Activated naive CD8-positive, alpha-beta T cell treated with anti-CD3 and anti-CD28 coated beads for 36 hours (primary cell): ENCODE measurements around the gene CELF6. TPM values are rescaled to one million over a fixed set of nuclear protein-coding genes. Genes with fewer than 3 reads are reported as not detected.

Source experiments
- total RNA-seq, 2 experiments: library from RNA; stranded (reverse); gene quantifications; one replicate each; pipeline ENCODE4 v1.2.3, GENCODE V29; 2021

CELF6 gene
- total RNA-seq, 2 experiments from 2014 or later, result 0.16 TPM

Other genes with a start within 250 kb of the CELF6 start
- 10 to 100 TPM; 15.4 to 19.1 TPM for gene MYO9A, start 202.0 kb downstream of the CELF6 start, total RNA-seq
- gene SENP8, start 201.8 kb downstream of the CELF6 start, total RNA-seq, result 1 to 10 TPM; 2.0 to 2.2 TPM
- gene GRAMD2A, start 122.4 kb downstream of the CELF6 start, total RNA-seq, result not detected
- 1,000 to 10,000 TPM; 2,301 to 2,323 TPM for gene PKM, start 89.0 kb downstream of the CELF6 start, total RNA-seq
- 10 to 100 TPM; 43.0 to 47.3 TPM for gene PARP6, start 47.6 kb downstream of the CELF6 start, total RNA-seq
- 10 to 100 TPM; 61.3 to 66.2 TPM for gene HEXA, start 55.9 kb upstream of the CELF6 start, total RNA-seq
- not detected for gene TMEM202, start 78.1 kb upstream of the CELF6 start, total RNA-seq
- 100 to 1,000 TPM; 152 to 160 TPM for gene ARIH1, start 154.2 kb upstream of the CELF6 start, total RNA-seq